ENCODE data around the gene WWOX. TPM values are rescaled to one million over a fixed set of nuclear protein-coding genes. Genes with fewer than 3 reads are reported as not detected.

WWOX gene
- total RNA-seq, 1 donor from 2014 or later: 8.9 TPM

DNA sequence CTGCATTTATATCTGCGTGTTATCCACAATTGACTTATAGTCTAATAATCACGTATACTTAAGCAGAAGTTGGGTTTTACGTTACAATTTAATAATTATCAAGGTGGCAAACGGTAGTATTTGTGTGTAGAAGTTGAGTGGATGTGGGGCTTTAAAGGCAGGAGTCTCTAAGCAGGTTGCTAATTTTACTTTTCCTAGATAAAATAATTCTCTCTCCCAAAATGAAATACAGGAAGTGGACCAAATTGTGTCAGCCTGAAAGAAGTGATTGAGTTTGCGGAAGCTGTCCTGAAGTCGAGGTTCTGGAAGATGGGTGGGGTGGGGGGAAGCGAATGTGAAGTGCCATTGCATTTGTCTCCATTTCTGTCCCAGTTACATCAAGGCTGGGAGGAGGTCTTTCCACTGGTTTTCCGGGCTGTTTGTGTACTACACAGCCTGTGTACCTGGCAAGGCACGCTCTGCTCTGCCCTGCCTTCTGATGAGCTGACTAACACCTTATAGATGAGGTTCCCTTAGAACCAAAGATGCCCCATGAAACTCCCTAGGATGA lies 385.1 kb downstream of the WWOX start:
- H3K27ac ChIP-seq (replicated peaks): no peak overlapping the region
- H3K9me3 ChIP-seq (replicated peaks): no peaks in the 10 kb centered on the region
- no peak overlapping the region for H3K4me3 ChIP-seq
- no peaks in the 10 kb centered on the region for H3K27me3 ChIP-seq (ENCODE audit: low read depth)
- no peak for DNase-seq
- H3K4me1 ChIP-seq: peaks cover 7% of the 10 kb centered on the region
- H3K36me3 ChIP-seq: no peaks in the 10 kb centered on the region
- intact Hi-C loops (cut with micrococcal nuclease): no loop called here
- TF ChIP-seq, protein P1, sequence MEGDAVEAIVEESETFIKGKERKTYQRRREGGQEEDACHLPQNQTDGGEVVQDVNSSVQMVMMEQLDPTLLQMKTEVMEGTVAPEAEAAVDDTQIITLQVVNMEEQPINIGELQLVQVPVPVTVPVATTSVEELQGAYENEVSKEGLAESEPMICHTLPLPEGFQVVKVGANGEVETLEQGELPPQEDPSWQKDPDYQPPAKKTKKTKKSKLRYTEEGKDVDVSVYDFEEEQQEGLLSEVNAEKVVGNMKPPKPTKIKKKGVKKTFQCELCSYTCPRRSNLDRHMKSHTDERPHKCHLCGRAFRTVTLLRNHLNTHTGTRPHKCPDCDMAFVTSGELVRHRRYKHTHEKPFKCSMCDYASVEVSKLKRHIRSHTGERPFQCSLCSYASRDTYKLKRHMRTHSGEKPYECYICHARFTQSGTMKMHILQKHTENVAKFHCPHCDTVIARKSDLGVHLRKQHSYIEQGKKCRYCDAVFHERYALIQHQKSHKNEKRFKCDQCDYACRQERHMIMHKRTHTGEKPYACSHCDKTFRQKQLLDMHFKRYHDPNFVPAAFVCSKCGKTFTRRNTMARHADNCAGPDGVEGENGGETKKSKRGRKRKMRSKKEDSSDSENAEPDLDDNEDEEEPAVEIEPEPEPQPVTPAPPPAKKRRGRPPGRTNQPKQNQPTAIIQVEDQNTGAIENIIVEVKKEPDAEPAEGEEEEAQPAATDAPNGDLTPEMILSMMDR (IDR thresholded peaks at IDR 0.05; ENCODE audit: borderline replicate concordance): no peak

DNA sequence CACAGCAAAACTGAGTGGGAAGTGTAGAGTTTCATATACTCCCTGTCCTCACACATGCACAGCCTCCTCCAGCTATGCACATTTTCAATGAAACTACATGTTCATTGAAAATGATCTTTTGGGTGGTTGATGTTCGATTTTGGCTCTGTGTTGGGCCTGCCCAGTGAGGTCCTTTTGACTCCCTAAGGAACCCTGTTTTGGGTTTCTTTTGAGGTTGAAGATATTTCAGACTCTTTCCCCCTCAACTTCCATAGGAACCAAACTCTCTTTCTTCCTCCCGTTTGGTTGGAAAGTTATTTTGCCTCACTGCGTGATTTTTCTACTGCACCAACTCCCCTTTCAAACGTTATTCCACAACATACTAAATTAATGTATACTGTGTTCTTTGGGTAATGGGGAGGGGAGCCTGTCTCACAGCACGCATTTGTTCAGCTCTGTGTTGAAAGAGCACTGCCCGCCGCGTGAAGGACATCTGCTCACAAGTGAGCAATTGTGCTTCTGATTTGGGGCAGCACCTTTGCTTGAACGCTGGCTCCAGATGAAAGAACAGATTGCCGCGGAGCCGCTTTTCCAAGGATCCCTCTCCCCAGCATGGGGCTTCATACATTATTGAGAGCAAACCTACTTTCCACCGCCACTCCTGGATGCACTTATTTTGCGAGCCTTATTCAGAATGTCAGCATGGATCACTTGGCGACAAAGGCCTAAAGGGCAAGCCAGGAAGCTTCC lies 385.9 kb downstream of the WWOX start:
- Histone ChIP-seq H3K27ac (replicated peaks) (no peak overlapping the region), H3K4me1 (peaks cover 15% of the 10 kb centered on the region), H3K9me3 (replicated peaks) (no peaks in the 10 kb centered on the region), H3K27me3 (ENCODE audit: low read depth) (no peaks in the 10 kb centered on the region), H3K36me3 (no peaks in the 10 kb centered on the region), H3K4me3 (no peak overlapping the region)
- intact Hi-C loops (cut with micrococcal nuclease): no loop called here
- TF ChIP-seq, protein P1 (IDR thresholded peaks at IDR 0.05; ENCODE audit: borderline replicate concordance): no peak
- no peak for DNase-seq

DNA sequence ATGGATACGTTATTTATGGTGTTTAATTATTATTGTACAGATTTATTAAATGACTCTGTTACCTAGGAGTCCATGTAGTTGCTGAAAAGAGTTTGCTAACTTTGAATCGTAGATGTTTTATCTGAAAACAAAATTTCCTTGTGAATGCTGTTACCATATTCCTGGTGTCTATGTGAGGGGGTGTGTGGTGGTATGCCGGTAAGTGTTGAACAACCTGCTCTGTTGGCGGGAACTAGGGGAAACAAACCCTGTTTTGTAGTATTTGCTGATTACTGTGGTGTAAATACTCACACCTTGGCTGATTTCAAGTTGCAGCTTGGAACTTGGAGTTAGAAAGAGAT lies 386.4 kb downstream of the WWOX start:
- Histone ChIP-seq H3K36me3 (no peaks in the 10 kb centered on the region), H3K27ac (replicated peaks) (no peak overlapping the region), H3K27me3 (ENCODE audit: low read depth) (no peaks in the 10 kb centered on the region), H3K4me3 (no peak overlapping the region), H3K9me3 (replicated peaks) (no peaks in the 10 kb centered on the region), H3K4me1 (peaks cover 19% of the 10 kb centered on the region)
- intact Hi-C loops (cut with micrococcal nuclease): no loop called here
- DNase-seq: no peak
- TF ChIP-seq, protein P1 (IDR thresholded peaks at IDR 0.05; ENCODE audit: borderline replicate concordance): no peak

DNA sequence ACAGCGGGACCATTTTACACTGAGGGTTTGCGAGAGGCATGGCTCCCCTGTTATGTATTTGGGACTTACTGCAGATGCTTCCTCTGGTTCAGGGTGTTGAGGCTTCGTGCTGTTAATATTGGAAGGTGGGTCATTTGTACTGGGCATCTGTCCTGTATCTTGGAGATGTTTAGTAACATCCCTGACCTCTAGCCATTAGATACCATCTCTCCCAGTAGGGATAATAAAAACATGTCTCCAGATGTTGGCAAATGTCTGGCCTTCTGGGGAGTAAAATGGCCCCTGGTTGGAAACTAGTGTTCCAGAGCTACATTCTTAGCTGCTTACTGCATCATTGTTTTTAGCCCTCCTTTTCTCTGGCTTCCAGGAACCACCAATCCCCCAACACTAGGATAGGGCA lies 388.0 kb downstream of the WWOX start:
- intact Hi-C loops (cut with micrococcal nuclease): no loop called here

DNA sequence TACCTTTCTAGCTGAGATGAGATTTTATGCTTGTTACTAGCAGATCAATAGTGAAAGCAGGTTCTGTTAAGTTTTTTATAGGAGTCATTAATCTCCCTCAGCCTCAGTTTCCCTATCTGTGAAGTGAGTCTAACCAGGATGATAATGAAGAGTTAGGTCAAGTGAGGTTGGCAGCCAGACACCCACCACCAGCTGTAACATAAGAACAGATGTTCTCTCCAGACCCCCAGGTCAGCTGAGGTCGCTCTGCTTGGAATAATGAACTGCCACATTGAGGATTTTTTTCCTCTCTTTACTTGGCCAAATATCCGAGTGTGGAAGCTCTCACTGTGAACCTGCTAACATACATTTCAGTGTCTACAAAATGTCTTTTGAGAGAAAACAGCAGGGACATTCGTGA lies 389.6 kb downstream of the WWOX start:
- no peaks in the 10 kb centered on the region for H3K36me3 ChIP-seq
- DNase-seq: no peak
- intact Hi-C loops (cut with micrococcal nuclease): no loop called here
- no peaks in the 10 kb centered on the region for H3K27me3 ChIP-seq (ENCODE audit: low read depth)
- TF ChIP-seq, protein P1 (IDR thresholded peaks at IDR 0.05; ENCODE audit: borderline replicate concordance): no peak
- peaks cover 19% of the 10 kb centered on the region for H3K4me1 ChIP-seq
- H3K27ac ChIP-seq (replicated peaks): no peak overlapping the region
- H3K9me3 ChIP-seq (replicated peaks): no peaks in the 10 kb centered on the region
- no peak overlapping the region for H3K4me3 ChIP-seq

More for the DNA sequence above, 388.0 kb downstream of the WWOX start:
- TF ChIP-seq, protein P1 (IDR thresholded peaks at IDR 0.05; ENCODE audit: borderline replicate concordance): no peak
- Histone ChIP-seq H3K36me3 (no peaks in the 10 kb centered on the region), H3K4me1 (peaks cover 19% of the 10 kb centered on the region), H3K27ac (replicated peaks) (no peak overlapping the region), H3K4me3 (no peak overlapping the region), H3K9me3 (replicated peaks) (no peaks in the 10 kb centered on the region), H3K27me3 (ENCODE audit: low read depth) (no peaks in the 10 kb centered on the region)
- no peak for DNase-seq

All from left ventricle myocardium inferior (tissue), 1 donor.